ENCODE results near the gene MON2.

GRCh38 chr12:62533087-62533754 lies 66.6 kb downstream of the MON2 start:
- TF ChIP-seq POLR2A (IDR thresholded peaks at IDR 0.05; ENCODE audit: control extremely low read depth in 1 of 2, low read depth in 2 of 2, low read length in 2 of 2) (no peak), CTCF (IDR thresholded peaks at IDR 0.05; ENCODE audit: control extremely low read depth in 1 of 3, insufficient read depth in 1 of 3, low read depth in 1 of 3, low read length in 3 of 3) (no peak), POLR2AphosphoS5 (IDR thresholded peaks at IDR 0.05; ENCODE audit: low read depth, low read length) (no peak), USF2 (IDR thresholded peaks at IDR 0.05; ENCODE audit: low read length) (no peak), KDM1A (IDR thresholded peaks at IDR 0.05; ENCODE audit: borderline replicate concordance, low read length) (no peak), TEAD4 (IDR thresholded peaks at IDR 0.05; ENCODE audit: low read depth, low read length) (no peak), EZH2 (IDR thresholded peaks at IDR 0.05; ENCODE audit: low read depth, low read length, severe bottlenecking) (no peak), GTF2F1 (IDR thresholded peaks at IDR 0.05; ENCODE audit: borderline replicate concordance, low read depth, low read length) (no peak), TAF7 (optimal IDR thresholded peaks at IDR 0.05; ENCODE audit: borderline replicate concordance, low read depth, low read length) (no peak), TCF12 (IDR thresholded peaks at IDR 0.05; ENCODE audit: low read depth, low read length) (no peak), EGR1 (IDR thresholded peaks at IDR 0.05; ENCODE audit: borderline replicate concordance, low read depth, low read length) (no peak), MAX (IDR thresholded peaks at IDR 0.05) (no peak)
